Calu3 (cell line): ENCODE results near the gene F2RL1. TPM values are rescaled to one million over a fixed set of nuclear protein-coding genes. Genes with fewer than 3 reads are reported as not detected.

Experiments
- BruUV-seq: library from RNA; stranded (reverse); fragments of 400-500 nt; replicated peaks from 2 replicates; lab custom pipeline; 2021; lab: Mats Ljungman, UMichigan
- CTCF ChIA-PET: fragments of 300-600 bp; sonication (Branson Sonifier 250); formaldehyde crosslinking; loops from one replicate; lab custom pipeline; 2022; ENCODE audit warnings: antibody characterized with exemption; lab: Charles Lee
- DNase-seq: peaks from one replicate; pipeline ENCODE4 v3.0.0; 2022
- H3K27ac Mint-ChIP-seq: one replicate; pipeline ENCODE4 v1.8.0; 2022; ENCODE audit warnings: mixed read lengths; ENCODE audit not compliant: unreplicated experiment
- H3K27me3 Mint-ChIP-seq: one replicate; pipeline ENCODE4 v1.8.0; 2022; ENCODE audit warnings: mixed read lengths; ENCODE audit not compliant: unreplicated experiment
- H3K36me3 Mint-ChIP-seq: one replicate; pipeline ENCODE4 v1.8.0; 2022; ENCODE audit warnings: mild to moderate bottlenecking, moderate library complexity, mixed read lengths; ENCODE audit not compliant: insufficient read depth, unreplicated experiment
- H3K4me1 Mint-ChIP-seq: one replicate; pipeline ENCODE4 v1.8.0; 2022; ENCODE audit warnings: mild to moderate bottlenecking, low read depth, mixed read lengths; ENCODE audit not compliant: unreplicated experiment
- H3K4me3 Mint-ChIP-seq: one replicate; pipeline ENCODE4 v1.8.0; 2022; ENCODE audit warnings: mild to moderate bottlenecking, low read depth, moderate library complexity, mixed read lengths; ENCODE audit not compliant: unreplicated experiment
- H3K9me3 Mint-ChIP-seq: one replicate; pipeline ENCODE4 v1.8.0; 2022; ENCODE audit warnings: low read depth, mixed read lengths; ENCODE audit not compliant: unreplicated experiment
- CTCF ChIP-seq: fragments of 200-600 bp; IDR thresholded peaks from one replicate; pipeline ENCODE4 v1.8.0; 2022; ENCODE audit warnings: antibody characterized with exemption; ENCODE audit not compliant: unreplicated experiment
- intact Hi-C: fragments of 100-400 bp; cut with micrococcal nuclease; formaldehyde crosslinking; loops from one replicate; pipeline ENCODE4 v1.10.0; 2022; ENCODE audit not compliant: unreplicated experiment
- total RNA-seq: library from RNA; stranded (reverse); gene quantifications from 2 replicates; pipeline ENCODE4 v1.2.3, GENCODE V29; 2022

The F2RL1 gene
- total RNA-seq, 1 experiment from 2014 or later = 122 TPM

DNA sequence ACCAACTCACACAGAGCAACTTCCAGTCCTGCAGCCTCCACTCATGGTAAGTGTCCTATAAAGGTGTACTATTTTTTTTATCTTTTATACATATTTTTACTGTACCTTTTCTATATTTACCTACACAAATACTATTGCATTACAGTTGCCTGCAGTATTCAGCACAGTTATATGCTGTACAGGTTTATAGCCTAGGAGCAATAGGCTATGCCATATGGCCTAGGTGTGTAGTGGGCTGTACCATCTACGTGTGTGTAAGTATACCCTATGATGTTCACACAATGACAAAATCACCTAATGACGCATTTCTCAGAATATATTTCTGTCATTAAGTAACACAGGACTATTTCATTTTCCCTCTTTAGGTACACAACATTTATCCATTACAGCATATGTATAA lies 47.7 kb downstream of the F2RL1 start:
- Mint-ChIP-seq H3K4me1 (peaks cover 40% of the 10 kb centered on the region), H3K27me3 (no peaks in the 10 kb centered on the region), H3K4me3 (no peak overlapping the region), H3K9me3 (no peaks in the 10 kb centered on the region), H3K36me3 (peaks cover 8% of the 10 kb centered on the region), H3K27ac (no peak overlapping the region)
- BruUV-seq = no TSS peak
- DNase-seq = no peak
- CTCF ChIA-PET = no interaction called here
- intact Hi-C loops = no loop called here
- TF ChIP-seq CTCF = no peak

GRCh38 chr5:76867038-76867437 lies 48.2 kb downstream of the F2RL1 start:
- Mint-ChIP-seq H3K27ac (peak overlapping the region; percentile 83), H3K4me3 (no peak overlapping the region), H3K4me1 (peaks cover 35% of the 10 kb centered on the region), H3K9me3 (no peaks in the 10 kb centered on the region), H3K36me3 (peaks cover 8% of the 10 kb centered on the region), H3K27me3 (no peaks in the 10 kb centered on the region)
- TF ChIP-seq CTCF = no peak
- DNase-seq = no peak
- intact Hi-C loops = no loop called here
- CTCF ChIA-PET = interaction anchor here (0.6 to 2.1 kb wide), 10 partner anchors 32 to 373 kb away, joined by 3 to 27 read pairs (median 4); partner anchors contain the start of gene AGGF1
- BruUV-seq = no TSS peak

- peak overlapping the region; percentile 83 for H3K27ac Mint-ChIP-seq
- no peaks in the 10 kb centered on the region for H3K27me3 Mint-ChIP-seq
Measured at GRCh38 chr5:76867827-76868693, 49.2 kb downstream of the F2RL1 start.

DNA sequence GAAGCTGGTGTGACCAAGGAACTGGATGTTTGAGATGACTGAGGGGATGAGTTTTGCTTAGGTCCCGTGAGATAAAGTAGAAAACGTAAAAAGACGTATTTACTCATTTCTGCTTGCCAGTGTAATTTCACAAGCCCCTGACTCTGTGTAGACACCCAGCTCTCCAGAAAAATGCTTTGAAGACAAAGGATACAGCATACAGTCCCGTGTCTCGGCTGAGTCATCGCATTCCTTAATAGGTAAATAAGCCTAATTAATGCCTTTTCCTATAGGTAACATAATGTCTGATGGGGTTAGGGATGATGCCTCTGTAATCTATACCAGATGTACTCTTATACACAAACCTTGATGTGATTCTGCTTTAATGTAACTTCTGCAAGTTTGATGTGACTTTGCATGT lies 51.2 kb downstream of the F2RL1 start:
- no peaks in the 10 kb centered on the region for H3K9me3 Mint-ChIP-seq
- no peak for TF ChIP-seq CTCF
- CTCF ChIA-PET = interaction anchor here (0.8 to 1.1 kb wide), 2 partner anchors 146 to 689 kb away, joined by 3 to 6 read pairs; no protein-coding TSS in a partner anchor
- H3K27me3 Mint-ChIP-seq = no peaks in the 10 kb centered on the region
- H3K4me3 Mint-ChIP-seq = no peak overlapping the region
- H3K4me1 Mint-ChIP-seq = peaks cover 32% of the 10 kb centered on the region
- intact Hi-C loops = no loop called here
- H3K27ac Mint-ChIP-seq = no peak overlapping the region
- no TSS peak for BruUV-seq
- DNase-seq = no peak
- H3K36me3 Mint-ChIP-seq = peaks cover 8% of the 10 kb centered on the region

More at GRCh38 chr5:76867827-76868693, 49.2 kb downstream of the F2RL1 start:
- CTCF ChIA-PET = interaction anchor here (0.6 to 2.1 kb wide), 14 partner anchors 33 to 624 kb away, joined by 3 to 27 read pairs (median 4); partner anchors contain the start of genes AGGF1 and WDR41
- peak overlapping the region; percentile 42 for H3K4me3 Mint-ChIP-seq
- peak; percentile 83 for TF ChIP-seq CTCF
- no TSS peak for BruUV-seq
- H3K36me3 Mint-ChIP-seq = peaks cover 8% of the 10 kb centered on the region
- DNase-seq = peak; percentile 85
- intact Hi-C loops = loop anchor here (1.0 to 2.0 kb wide), 4 partner anchors 148 to 623 kb away; no protein-coding TSS in a partner anchor
- no peaks in the 10 kb centered on the region for H3K9me3 Mint-ChIP-seq
- peaks cover 25% of the 10 kb centered on the region for H3K4me1 Mint-ChIP-seq
